K562 (cell line): ENCODE results near the gene C2orf76. TPM values are rescaled to one million over a fixed set of nuclear protein-coding genes. Genes with fewer than 3 reads are reported as not detected.
A peak's percentile ranks its signal among the peaks of the same experiment; 100 is the strongest.

Experiments used
- ATAC-seq: fragments of 200-7000 bp; cut with Tn5 transposase; 3 replicates; pipeline ENCODE4 v1.9.1; 2020; ENCODE audit warnings: moderate library complexity
- BruUV-seq: library from RNA; stranded (reverse); fragments of 400-500 nt; replicated peaks from 2 replicates; lab custom pipeline; 2021; lab: Mats Ljungman, UMichigan
- CTCF ChIA-PET: fragments of 300-600 bp; formaldehyde crosslinking; extraction: SDS; loops from one replicate; lab custom pipeline; 2021; ENCODE audit warnings: low intra/inter-chr PET ratio; lab: Yijun Ruan, JAX
- POLR2A ChIA-PET: fragments of 300-600, 350-650 bp; sonication (Branson Sonifier 250); formaldehyde crosslinking; extraction: SDS; loops from one replicate; lab custom pipeline; 2021; ENCODE audit warnings: antibody characterized with exemption, inconsistent platforms; lab: Yijun Ruan, JAX
- DNase-seq, 4 experiments: peaks; one replicate each; pipeline versions ENCODE4 v3.0.0 to v3.0.0-alpha.2; 2011 to 2018; ENCODE audit warnings: low spot score in 3 of 4, mixed read lengths in 3 of 4; ENCODE audit errors: extremely low read depth in 1 of 4
- FAIRE-seq: peaks from 2 replicates; lab custom pipeline; 2011; peaks lifted over from hg19 to GRCh38; lab: Jason Lieb, UNC
- H2AFZ ChIP-seq: 2 replicates; pipeline ENCODE4 v1.6.0; 2011; ENCODE audit warnings: low read depth, low read length, control low read depth, inconsistent platforms
- H3K27ac ChIP-seq: fragments of 200-600 bp; 3 replicates; pipeline ENCODE4 v1.8.0; 2011; ENCODE audit warnings: low read depth, mild to moderate bottlenecking, control low read depth, inconsistent platforms, low read length, moderate library complexity, mixed read lengths; ENCODE audit errors: extremely low read depth
- H3K27me3 ChIP-seq, 2 experiments: fragments of 300-600 bp in 1 of 2; 2 replicates in 1 of 2; 3 replicates in 1 of 2; pipeline versions ENCODE4 v1.6.0 to v1.8.0; 2011; ENCODE audit warnings: inconsistent platforms in 2 of 2, low read length in 2 of 2, mild to moderate bottlenecking in 1 of 2, mixed read lengths in 1 of 2, moderate library complexity in 1 of 2; ENCODE audit not compliant: control insufficient read depth in 2 of 2, insufficient read depth in 2 of 2
- H3K36me3 ChIP-seq: fragments of 300-600 bp; 3 replicates; pipeline ENCODE4 v1.8.0; 2011; ENCODE audit warnings: mild to moderate bottlenecking, low read length, inconsistent platforms; ENCODE audit not compliant: control insufficient read depth, insufficient read depth
- H3K4me1 ChIP-seq, 2 experiments: fragments of 200-600 bp in 1 of 2; replicated peaks in 1 of 2; 2 replicates in 1 of 2; 3 replicates in 1 of 2; pipeline versions ENCODE4 v1.5.1 to v1.8.0; 2011; ENCODE audit warnings: inconsistent platforms in 2 of 2, low read length in 2 of 2, mild to moderate bottlenecking in 1 of 2, mixed read lengths in 1 of 2, moderate library complexity in 1 of 2; ENCODE audit not compliant: control insufficient read depth in 2 of 2, insufficient read depth in 2 of 2
- H3K4me2 ChIP-seq: 2 replicates; pipeline ENCODE4 v1.6.1; 2011; ENCODE audit warnings: low read length, control low read depth, inconsistent platforms, mixed read lengths; ENCODE audit not compliant: insufficient read depth
- H3K4me3 ChIP-seq: fragments of 200-600 bp; sonication (generic), shearing (Covaris generic); 2 replicates; pipeline ENCODE4 v1.5.1; 2016; ENCODE audit warnings: control low read depth, inconsistent platforms
- H3K79me2 ChIP-seq: fragments of 200-600 bp; 3 replicates; pipeline ENCODE4 v1.8.0; 2011; ENCODE audit warnings: low read length, inconsistent platforms; ENCODE audit not compliant: control insufficient read depth, insufficient read depth
- H3K9ac ChIP-seq, 2 experiments: 2 replicates each; pipeline versions ENCODE4 v1.6.0 to v1.6.1; 2011; ENCODE audit warnings: low read depth in 2 of 2, low read length in 2 of 2, control low read depth in 1 of 2, inconsistent platforms in 1 of 2, mild to moderate bottlenecking in 1 of 2, mixed read lengths in 1 of 2; ENCODE audit not compliant: insufficient read depth in 1 of 2
- H3K9me1 ChIP-seq: one replicate; pipeline ENCODE4 v1.6.0; 2011; ENCODE audit warnings: inconsistent platforms, mild to moderate bottlenecking, low read length, moderate library complexity; ENCODE audit not compliant: control insufficient read depth, insufficient read depth
- H3K9me3 ChIP-seq: replicated peaks from 2 replicates; pipeline ENCODE4 v1.5.1; 2011; ENCODE audit warnings: low read depth, low read length, inconsistent platforms; ENCODE audit not compliant: control insufficient read depth, insufficient read depth
- H4K20me1 ChIP-seq: replicated peaks from 2 replicates; pipeline ENCODE4 v1.6.1; 2011; ENCODE audit warnings: low read length, inconsistent platforms, mixed read lengths; ENCODE audit not compliant: control insufficient read depth, insufficient read depth
- HDAC3 ChIP-seq: fragments of 450-650 bp; IDR thresholded peaks from 2 replicates; pipeline ENCODE4 v1.6.1; 2018; ENCODE audit warnings: borderline replicate concordance, mild to moderate bottlenecking, moderate library complexity; ENCODE audit not compliant: partially characterized antibody
- UBTF ChIP-seq, 2 experiments: IDR thresholded peaks; 2 replicates each; pipeline ENCODE4 v1.6.1; 2012; ENCODE audit warnings: improper control_type of control experiment in 2 of 2, low read depth in 2 of 2, low read length in 2 of 2, borderline replicate concordance in 1 of 2
- USF1 ChIP-seq: sonication (generic); formaldehyde crosslinking; IDR thresholded peaks from 2 replicates; pipeline ENCODE4 v1.9.0; 2022; ENCODE audit warnings: mild to moderate bottlenecking, missing genetic modification reagents
- WGBS: fragments of 100-300 bp; shearing (Covaris generic); methylation state at CpG from one replicate; pipeline ENCODE4 v1.1.6; 2016; ENCODE audit warnings: low coverage, mixed read lengths; ENCODE audit not compliant: insufficient coverage; ENCODE audit errors: missing lambda C conversion rate; 5-methylcytosine and 5-hydroxymethylcytosine counted together
- in situ Hi-C: fragments of 300-500 bp; cut with MboI; formaldehyde crosslinking; loops from 4 replicates; pipeline ENCODE4 v1.15.0; 2018; ENCODE audit warnings: inconsistent platforms, mixed read lengths
- intact Hi-C: fragments of 100-400 bp; cut with micrococcal nuclease; formaldehyde crosslinking; loops from 2 replicates; pipeline ENCODE4 v1.14.2; 2022
- polyA plus RNA-seq, 8 experiments: library from polyadenylated mRNA; depleted of rRNA in 4 of 8; stranded (reverse) in 5 of 8; unstranded in 3 of 8; fragments of >200 nt; fragmentation: Nextera tagmentation in 2 of 8; fragmentation: Illumina TruSeq in 1 of 8; extraction: Ambion mirVana in 2 of 8; extraction: Trizol in 1 of 8; gene quantifications; 2 replicates each; pipeline versions ENCODE4 v1.2.1 to v1.2.3, GENCODE V29; 2011 to 2014; ENCODE audit warnings: inconsistent platforms in 1 of 8, missing spikeins in 1 of 8
- total RNA-seq, 7 experiments: library from RNA; depleted of rRNA in 6 of 7; stranded (reverse); fragments of >200 nt in 6 of 7; fragmentation: Illumina TruSeq in 2 of 7; extraction: Trizol in 2 of 7; gene quantifications; 2 replicates each; pipeline versions ENCODE4 v1.2.1 to v1.2.3, GENCODE V29; 2011 to 2021; ENCODE audit warnings: low replicate concordance in 1 of 7
- TF ChIP-seq, protein P1 (sequence below): sonication (generic); IDR thresholded peaks from 2 replicates; pipeline ENCODE4 v1.6.1; 2016
- TF ChIP-seq, protein P2 (sequence below): fragments of 250-450 bp; sonication (Bioruptor Pico); IDR thresholded peaks from 2 replicates; pipeline ENCODE4 v1.4.0; 2020
- TF ChIP-seq, protein P3 (sequence below): fragments of 250-450 bp; sonication (Bioruptor Pico); IDR thresholded peaks from 2 replicates; pipeline ENCODE4 v1.8.0; 2021; ENCODE audit warnings: moderate library complexity, mild to moderate bottlenecking, inconsistent platforms
- TF ChIP-seq, protein P4 (sequence below): fragments of 450-650 bp; IDR thresholded peaks from 2 replicates; pipeline ENCODE4 v1.6.1; 2017; ENCODE audit warnings: mild to moderate bottlenecking, moderate library complexity

The C2orf76 gene
- total and polyA plus RNA-seq, 9 of the 15 experiments (the other 6 are each of a cell fraction or from before 2014, with no cell fraction given) = 4.8 to 26.2 (median 14.5) TPM

DNA sequence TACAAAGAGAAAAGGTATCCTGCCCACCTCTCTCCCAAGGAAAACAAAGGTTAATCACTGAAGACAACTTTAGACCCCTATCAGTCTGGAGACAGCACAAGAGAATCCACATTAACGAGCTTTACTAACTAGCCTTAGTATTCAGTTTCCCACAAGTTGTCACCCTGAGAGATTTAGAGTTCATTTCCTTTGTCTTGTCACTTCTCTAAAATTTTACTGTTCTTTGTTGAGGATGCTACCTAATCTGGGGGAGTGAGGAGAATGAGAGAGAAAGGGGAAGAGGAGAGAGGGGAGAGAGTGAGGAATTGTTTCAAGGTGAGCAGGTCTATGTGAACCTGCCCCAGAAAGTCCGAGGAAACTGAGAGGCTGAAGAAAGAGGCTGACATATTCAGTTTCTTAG lies 28.4 kb downstream of the C2orf76 start:
- Histone ChIP-seq H3K79me2 (no peaks in the 10 kb centered on the region), H3K27me3 (no peaks in the 10 kb centered on the region), H4K20me1 (no peaks in the 10 kb centered on the region), H3K4me2 (no peak overlapping the region), H3K4me3 (no peak overlapping the region), H3K9ac (no peak overlapping the region), H2AFZ (0 out of 2 replicates have a peak overlapping the region, but pooled peaks have one; percentile 77), H3K27ac (no peak overlapping the region), H3K4me1 (peaks cover 0 to 7% of the 10 kb centered on the region in 2 experiments; a peak in 4 of 5 replicates), H3K36me3 (no peaks in the 10 kb centered on the region), H3K9me3 (no peaks in the 10 kb centered on the region), H3K9me1 (no peaks in the 10 kb centered on the region)
- POLR2A ChIA-PET = interaction anchor here (0.6 kb wide), 1 partner anchor 1383 kb away, joined by 4 read pairs; no protein-coding TSS in a partner anchor
- ATAC-seq = no peak
- CTCF ChIA-PET = no interaction called here
- BruUV-seq = no TSS peak
- intact Hi-C loops (no loop called here), in situ Hi-C loops (no loop called here)
- DNase-seq = no peak
- FAIRE-seq = no peak
- TF ChIP-seq HDAC3 (no peak), USF1 (CRISPR knock-in tag) (no peak), UBTF (IDR thresholded peaks at IDR 0.05; ENCODE audit: borderline replicate concordance in 1 of 2, low read depth in 2 of 2, low read length in 2 of 2) (no peak)
- TF ChIP-seq, protein P1, sequence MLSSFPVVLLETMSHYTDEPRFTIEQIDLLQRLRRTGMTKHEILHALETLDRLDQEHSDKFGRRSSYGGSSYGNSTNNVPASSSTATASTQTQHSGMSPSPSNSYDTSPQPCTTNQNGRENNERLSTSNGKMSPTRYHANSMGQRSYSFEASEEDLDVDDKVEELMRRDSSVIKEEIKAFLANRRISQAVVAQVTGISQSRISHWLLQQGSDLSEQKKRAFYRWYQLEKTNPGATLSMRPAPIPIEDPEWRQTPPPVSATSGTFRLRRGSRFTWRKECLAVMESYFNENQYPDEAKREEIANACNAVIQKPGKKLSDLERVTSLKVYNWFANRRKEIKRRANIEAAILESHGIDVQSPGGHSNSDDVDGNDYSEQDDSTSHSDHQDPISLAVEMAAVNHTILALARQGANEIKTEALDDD = peak; percentile 30; the same call in 1 of the 2 replicates
- TF ChIP-seq, protein P2, sequence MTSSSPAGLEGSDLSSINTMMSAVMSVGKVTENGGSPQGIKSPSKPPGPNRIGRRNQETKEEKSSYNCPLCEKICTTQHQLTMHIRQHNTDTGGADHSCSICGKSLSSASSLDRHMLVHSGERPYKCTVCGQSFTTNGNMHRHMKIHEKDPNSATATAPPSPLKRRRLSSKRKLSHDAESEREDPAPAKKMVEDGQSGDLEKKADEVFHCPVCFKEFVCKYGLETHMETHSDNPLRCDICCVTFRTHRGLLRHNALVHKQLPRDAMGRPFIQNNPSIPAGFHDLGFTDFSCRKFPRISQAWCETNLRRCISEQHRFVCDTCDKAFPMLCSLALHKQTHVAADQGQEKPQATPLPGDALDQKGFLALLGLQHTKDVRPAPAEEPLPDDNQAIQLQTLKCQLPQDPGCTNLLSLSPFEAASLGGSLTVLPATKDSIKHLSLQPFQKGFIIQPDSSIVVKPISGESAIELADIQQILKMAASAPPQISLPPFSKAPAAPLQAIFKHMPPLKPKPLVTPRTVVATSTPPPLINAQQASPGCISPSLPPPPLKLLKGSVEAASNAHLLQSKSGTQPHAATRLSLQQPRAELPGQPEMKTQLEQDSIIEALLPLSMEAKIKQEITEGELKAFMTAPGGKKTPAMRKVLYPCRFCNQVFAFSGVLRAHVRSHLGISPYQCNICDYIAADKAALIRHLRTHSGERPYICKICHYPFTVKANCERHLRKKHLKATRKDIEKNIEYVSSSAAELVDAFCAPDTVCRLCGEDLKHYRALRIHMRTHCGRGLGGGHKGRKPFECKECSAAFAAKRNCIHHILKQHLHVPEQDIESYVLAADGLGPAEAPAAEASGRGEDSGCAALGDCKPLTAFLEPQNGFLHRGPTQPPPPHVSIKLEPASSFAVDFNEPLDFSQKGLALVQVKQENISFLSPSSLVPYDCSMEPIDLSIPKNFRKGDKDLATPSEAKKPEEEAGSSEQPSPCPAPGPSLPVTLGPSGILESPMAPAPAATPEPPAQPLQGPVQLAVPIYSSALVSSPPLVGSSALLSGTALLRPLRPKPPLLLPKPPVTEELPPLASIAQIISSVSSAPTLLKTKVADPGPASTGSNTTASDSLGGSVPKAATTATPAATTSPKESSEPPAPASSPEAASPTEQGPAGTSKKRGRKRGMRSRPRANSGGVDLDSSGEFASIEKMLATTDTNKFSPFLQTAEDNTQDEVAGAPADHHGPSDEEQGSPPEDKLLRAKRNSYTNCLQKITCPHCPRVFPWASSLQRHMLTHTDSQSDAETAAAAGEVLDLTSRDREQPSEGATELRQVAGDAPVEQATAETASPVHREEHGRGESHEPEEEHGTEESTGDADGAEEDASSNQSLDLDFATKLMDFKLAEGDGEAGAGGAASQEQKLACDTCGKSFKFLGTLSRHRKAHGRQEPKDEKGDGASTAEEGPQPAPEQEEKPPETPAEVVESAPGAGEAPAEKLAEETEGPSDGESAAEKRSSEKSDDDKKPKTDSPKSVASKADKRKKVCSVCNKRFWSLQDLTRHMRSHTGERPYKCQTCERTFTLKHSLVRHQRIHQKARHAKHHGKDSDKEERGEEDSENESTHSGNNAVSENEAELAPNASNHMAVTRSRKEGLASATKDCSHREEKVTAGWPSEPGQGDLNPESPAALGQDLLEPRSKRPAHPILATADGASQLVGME (CRISPR knock-in tag) = no peak
- TF ChIP-seq, protein P3, sequence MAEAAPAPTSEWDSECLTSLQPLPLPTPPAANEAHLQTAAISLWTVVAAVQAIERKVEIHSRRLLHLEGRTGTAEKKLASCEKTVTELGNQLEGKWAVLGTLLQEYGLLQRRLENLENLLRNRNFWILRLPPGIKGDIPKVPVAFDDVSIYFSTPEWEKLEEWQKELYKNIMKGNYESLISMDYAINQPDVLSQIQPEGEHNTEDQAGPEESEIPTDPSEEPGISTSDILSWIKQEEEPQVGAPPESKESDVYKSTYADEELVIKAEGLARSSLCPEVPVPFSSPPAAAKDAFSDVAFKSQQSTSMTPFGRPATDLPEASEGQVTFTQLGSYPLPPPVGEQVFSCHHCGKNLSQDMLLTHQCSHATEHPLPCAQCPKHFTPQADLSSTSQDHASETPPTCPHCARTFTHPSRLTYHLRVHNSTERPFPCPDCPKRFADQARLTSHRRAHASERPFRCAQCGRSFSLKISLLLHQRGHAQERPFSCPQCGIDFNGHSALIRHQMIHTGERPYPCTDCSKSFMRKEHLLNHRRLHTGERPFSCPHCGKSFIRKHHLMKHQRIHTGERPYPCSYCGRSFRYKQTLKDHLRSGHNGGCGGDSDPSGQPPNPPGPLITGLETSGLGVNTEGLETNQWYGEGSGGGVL (CRISPR knock-in tag) = no peak
- TF ChIP-seq, protein P4, sequence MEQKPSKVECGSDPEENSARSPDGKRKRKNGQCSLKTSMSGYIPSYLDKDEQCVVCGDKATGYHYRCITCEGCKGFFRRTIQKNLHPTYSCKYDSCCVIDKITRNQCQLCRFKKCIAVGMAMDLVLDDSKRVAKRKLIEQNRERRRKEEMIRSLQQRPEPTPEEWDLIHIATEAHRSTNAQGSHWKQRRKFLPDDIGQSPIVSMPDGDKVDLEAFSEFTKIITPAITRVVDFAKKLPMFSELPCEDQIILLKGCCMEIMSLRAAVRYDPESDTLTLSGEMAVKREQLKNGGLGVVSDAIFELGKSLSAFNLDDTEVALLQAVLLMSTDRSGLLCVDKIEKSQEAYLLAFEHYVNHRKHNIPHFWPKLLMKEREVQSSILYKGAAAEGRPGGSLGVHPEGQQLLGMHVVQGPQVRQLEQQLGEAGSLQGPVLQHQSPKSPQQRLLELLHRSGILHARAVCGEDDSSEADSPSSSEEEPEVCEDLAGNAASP = no peak
- WGBS = 18% methylated on average over 2 of the region's 2 CpGs
